Measurements from ENCODE around the gene HES4. TPM values are rescaled to one million over a fixed set of nuclear protein-coding genes. Genes with fewer than 3 reads are reported as not detected.

HES4 gene
- total RNA-seq, 2 experiments from 2014 or later = 5.7 to 9.0 TPM

GRCh38 chr1:998745-998994 lies 1.2 kb downstream of the HES4 start:
- no peak for TF ChIP-seq CTCF (IDR thresholded peaks at IDR 0.05)
- ATAC-seq (no peak), DNase-seq (no peak)
- peaks cover 13% of the 10 kb centered on the region for H3K4me1 Mint-ChIP-seq (ENCODE audit: low read depth)
- H3K27me3 Mint-ChIP-seq = peaks cover 33% of the 10 kb centered on the region
- H3K27ac Mint-ChIP-seq = no peak overlapping the region
- no peaks in the 10 kb centered on the region for H3K9me3 Mint-ChIP-seq
- intact Hi-C loops (cut with micrococcal nuclease) = no loop called here
- peaks cover 2% of the 10 kb centered on the region for H3K36me3 Mint-ChIP-seq (ENCODE audit: low read depth)
- no peak overlapping the region for H3K4me3 Mint-ChIP-seq
- CTCF ChIA-PET = interaction anchor here (0.6 to 1.3 kb wide), 2 partner anchors 14 to 15 kb away, joined by 3 to 5 read pairs; partner anchors contain the start of gene ISG15
- POLR2A ChIA-PET = no interaction called here

- no peaks in the 10 kb centered on the region for H3K9me3 Mint-ChIP-seq
- DNase-seq (no peak), ATAC-seq (no peak)
- H3K4me1 Mint-ChIP-seq (ENCODE audit: low read depth) = peaks cover 13% of the 10 kb centered on the region
- intact Hi-C loops (cut with micrococcal nuclease) = no loop called here
- H3K4me3 Mint-ChIP-seq = no peak overlapping the region
- peaks cover 28% of the 10 kb centered on the region for H3K27me3 Mint-ChIP-seq
- ChIA-PET CTCF (interaction anchor here (0.6 to 1.1 kb wide), 2 partner anchors 14 kb away, joined by 3 to 6 read pairs; no protein-coding TSS in a partner anchor), POLR2A (interaction anchor here (1.4 kb wide), 1 partner anchor 13 kb away, joined by 3 read pairs; no protein-coding TSS in a partner anchor)
- no peak overlapping the region for H3K27ac Mint-ChIP-seq
- H3K36me3 Mint-ChIP-seq (ENCODE audit: low read depth) = peaks cover 2% of the 10 kb centered on the region
- no peak for TF ChIP-seq CTCF (IDR thresholded peaks at IDR 0.05)
Observed at GRCh38 chr1:997993-998744, 1.7 kb downstream of the HES4 start.

- ATAC-seq (no peak), DNase-seq (no peak)
- peaks cover 26% of the 10 kb centered on the region for H3K27me3 Mint-ChIP-seq
- ChIA-PET CTCF (interaction anchor here (1.1 kb wide), 1 partner anchor 13 kb away, joined by 6 read pairs; no protein-coding TSS in a partner anchor), POLR2A (interaction anchor here (1.4 kb wide), 1 partner anchor 12 kb away, joined by 3 read pairs; no protein-coding TSS in a partner anchor)
- H3K36me3 Mint-ChIP-seq (ENCODE audit: low read depth) = peaks cover 2% of the 10 kb centered on the region
- no peak overlapping the region for H3K4me3 Mint-ChIP-seq
- H3K27ac Mint-ChIP-seq = no peak overlapping the region
- peaks cover 1% of the 10 kb centered on the region for H3K9me3 Mint-ChIP-seq
- H3K4me1 Mint-ChIP-seq (ENCODE audit: low read depth) = peaks cover 17% of the 10 kb centered on the region
- intact Hi-C loops (cut with micrococcal nuclease) = no loop called here
- TF ChIP-seq CTCF (IDR thresholded peaks at IDR 0.05) = no peak
Observed at GRCh38 chr1:997713-997992, 2.2 kb downstream of the HES4 start.

DNA sequence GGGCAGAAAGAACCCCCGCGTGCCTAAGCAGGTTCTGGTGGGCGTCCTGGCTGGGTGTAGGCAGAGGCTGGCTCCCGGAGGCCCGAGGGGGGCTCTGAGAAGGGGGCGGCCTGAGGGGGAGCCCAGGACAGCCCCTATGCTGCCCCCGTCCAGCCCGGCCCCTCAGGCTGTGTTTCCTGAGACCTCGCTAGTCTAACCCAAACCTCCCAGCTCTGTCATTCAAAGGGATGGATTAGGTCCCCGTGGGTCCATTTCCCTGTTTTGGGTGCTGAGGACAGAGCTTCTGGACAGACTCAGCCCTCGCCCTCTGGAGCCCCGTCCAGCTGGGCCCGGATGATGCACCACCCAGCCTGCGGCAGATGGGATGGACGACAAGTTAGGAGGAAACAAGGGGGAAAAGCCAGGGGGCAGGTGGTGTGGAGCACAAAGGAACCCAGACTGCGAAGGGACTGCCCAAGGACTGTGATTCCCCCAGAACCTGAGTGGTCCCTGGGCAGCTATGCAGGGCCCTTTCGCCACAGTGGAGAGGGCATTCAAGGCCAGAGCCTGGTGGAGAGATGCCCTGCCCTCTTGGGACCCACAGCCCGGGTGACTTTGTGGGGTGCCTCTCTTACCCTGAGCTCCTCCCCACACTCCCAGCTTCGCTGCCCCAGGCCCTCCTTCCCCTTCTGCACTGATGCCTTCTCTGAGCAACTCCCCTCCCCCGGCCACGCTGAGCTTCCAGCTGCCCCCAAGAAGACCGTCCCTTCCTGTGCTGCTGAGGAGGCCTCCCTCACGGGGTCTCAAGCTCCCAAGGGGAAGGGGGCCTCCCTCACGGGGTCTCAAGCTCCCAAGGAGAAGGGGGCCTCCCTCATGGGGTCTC lies 2.8 kb downstream of the HES4 start:
- TF ChIP-seq CTCF (IDR thresholded peaks at IDR 0.05) = no peak
- H3K27me3 Mint-ChIP-seq = peaks cover 25% of the 10 kb centered on the region
- H3K4me3 Mint-ChIP-seq = no peak overlapping the region
- DNase-seq (no peak), ATAC-seq (no peak)
- peaks cover 4% of the 10 kb centered on the region for H3K9me3 Mint-ChIP-seq
- peaks cover 20% of the 10 kb centered on the region for H3K4me1 Mint-ChIP-seq (ENCODE audit: low read depth)
- H3K36me3 Mint-ChIP-seq (ENCODE audit: low read depth) = peaks cover 2% of the 10 kb centered on the region
- H3K27ac Mint-ChIP-seq = no peak overlapping the region
- ChIA-PET CTCF (interaction anchor here (1.1 kb wide), 1 partner anchor 13 kb away, joined by 6 read pairs; no protein-coding TSS in a partner anchor), POLR2A (interaction anchor here (1.4 kb wide), 1 partner anchor 12 kb away, joined by 3 read pairs; no protein-coding TSS in a partner anchor)
- intact Hi-C loops (cut with micrococcal nuclease) = no loop called here
